UCSD-AML1 (cell line): ENCODE data around the gene CAPN5.
A peak's percentile ranks its signal among the peaks of the same experiment; 100 is the strongest.

Experiments
- DNase-seq: peaks from one replicate; lab custom pipeline; 2025; ENCODE audit not compliant: unreplicated experiment; lab: John Stamatoyannopoulos, UW

Gene CAPN5

GRCh38 chr11:77082838-77083565 is 16.2 kb downstream of the CAPN5 start:
- peak; percentile 79 for DNase-seq

GRCh38 chr11:77083566-77084245 is 16.9 kb downstream of the CAPN5 start:
- no peak for DNase-seq

- no peak for DNase-seq
These were observed 17.9 kb downstream of the CAPN5 start for GRCh38 chr11:77084581-77085191.

- DNase-seq = no peak
These were observed 18.9 kb downstream of the CAPN5 start for GRCh38 chr11:77085652-77086051.

GRCh38 chr11:77086521-77087472 is 20.0 kb downstream of the CAPN5 start:
- DNase-seq = peak; percentile 37

- DNase-seq = no peak
These were observed 21.0 kb downstream of the CAPN5 start for GRCh38 chr11:77087723-77088225.

- DNase-seq = no peak
These were observed 21.6 kb downstream of the CAPN5 start for GRCh38 chr11:77088236-77089003.

- no peak for DNase-seq
These were observed 22.3 kb downstream of the CAPN5 start for GRCh38 chr11:77089004-77089545.

GRCh38 chr11:77090046-77090372 is 23.2 kb downstream of the CAPN5 start:
- no peak for DNase-seq

GRCh38 chr11:77090373-77091111 is 23.8 kb downstream of the CAPN5 start:
- no peak for DNase-seq

- peak; percentile 76 for DNase-seq
These were observed 24.6 kb downstream of the CAPN5 start for GRCh38 chr11:77091146-77091940.

- DNase-seq = no peak
These were observed 25.6 kb downstream of the CAPN5 start for GRCh38 chr11:77092382-77092781.

GRCh38 chr11:77093056-77093891 is 26.5 kb downstream of the CAPN5 start:
- DNase-seq = no peak

GRCh38 chr11:77093987-77094840 is 27.4 kb downstream of the CAPN5 start:
- no peak for DNase-seq

GRCh38 chr11:77094841-77095365 is 28.1 kb downstream of the CAPN5 start:
- DNase-seq = no peak
